HepG2 (cell line): Measurements from ENCODE around the gene RRBP1. TPM values are rescaled to one million over a fixed set of nuclear protein-coding genes. Genes with fewer than 3 reads are reported as not detected.

ENCODE experiments used
- AFF4 ChIP-seq: sonication (generic); formaldehyde crosslinking; IDR thresholded peaks from 2 replicates; pipeline ENCODE4 v1.4.0; 2020; ENCODE audit warnings: missing genetic modification reagents
- ATF6 ChIP-seq: sonication (generic); formaldehyde crosslinking; conservative IDR thresholded peaks from 2 replicates; pipeline ENCODE4 v1.4.0; 2020; ENCODE audit warnings: missing genetic modification reagents
- ATRX ChIP-seq: sonication (generic); formaldehyde crosslinking; IDR thresholded peaks from 2 replicates; pipeline ENCODE4 v1.4.0; 2020; ENCODE audit warnings: missing genetic modification reagents, borderline replicate concordance
- CC2D1A ChIP-seq: sonication (generic); formaldehyde crosslinking; IDR thresholded peaks from 2 replicates; pipeline ENCODE4 v1.8.1; 2023; ENCODE audit warnings: mild to moderate bottlenecking, missing genetic modification reagents
- CEBPB ChIP-seq: IDR thresholded peaks from 2 replicates; pipeline ENCODE4 v1.6.1; 2011; ENCODE audit warnings: low read depth, low read length, improper control_type of control experiment, borderline replicate concordance
- DR1 ChIP-seq: sonication (generic); formaldehyde crosslinking; IDR thresholded peaks from 2 replicates; pipeline ENCODE4 v1.8.0; 2021; ENCODE audit warnings: mild to moderate bottlenecking, missing genetic modification reagents, inconsistent platforms
- GMEB1 ChIP-seq: sonication (generic); formaldehyde crosslinking; IDR thresholded peaks from 2 replicates; pipeline ENCODE4 v1.5.1; 2020; ENCODE audit warnings: missing genetic modification reagents, mild to moderate bottlenecking, borderline replicate concordance
- HOXD1 ChIP-seq: sonication (generic); formaldehyde crosslinking; IDR thresholded peaks from 2 replicates; pipeline ENCODE4 v1.5.0; 2020; ENCODE audit warnings: missing genetic modification reagents
- SIX1 ChIP-seq: sonication (generic); formaldehyde crosslinking; IDR thresholded peaks from 2 replicates; pipeline ENCODE4 v1.4.0; 2020; ENCODE audit warnings: missing genetic modification reagents, borderline replicate concordance
- ZBTB34 ChIP-seq: sonication (generic); formaldehyde crosslinking; IDR thresholded peaks from 2 replicates; pipeline ENCODE4 v1.8.0; 2022; ENCODE audit warnings: mild to moderate bottlenecking, missing genetic modification reagents
- ZBTB42 ChIP-seq: sonication (generic); formaldehyde crosslinking; IDR thresholded peaks from 2 replicates; pipeline ENCODE4 v1.5.0; 2020; ENCODE audit warnings: mild to moderate bottlenecking, missing genetic modification reagents
- ZFP91 ChIP-seq: sonication (generic); formaldehyde crosslinking; IDR thresholded peaks from 2 replicates; pipeline ENCODE4 v1.9.0; 2022; ENCODE audit warnings: missing genetic modification reagents, mild to moderate bottlenecking, borderline replicate concordance
- ZNF484 ChIP-seq: sonication (generic); formaldehyde crosslinking; IDR thresholded peaks from 2 replicates; pipeline ENCODE4 v1.5.1; 2020; ENCODE audit warnings: mild to moderate bottlenecking, low read depth, missing genetic modification reagents, borderline replicate concordance
- ZNF597 ChIP-seq: sonication (generic); formaldehyde crosslinking; IDR thresholded peaks from 2 replicates; pipeline ENCODE4 v1.5.0; 2020; ENCODE audit warnings: missing genetic modification reagents
- ZNF616 ChIP-seq: sonication (generic); formaldehyde crosslinking; IDR thresholded peaks from 2 replicates; pipeline ENCODE4 v1.5.0; 2020; ENCODE audit warnings: low read depth, mild to moderate bottlenecking, missing genetic modification reagents
- polyA plus RNA-seq, 8 experiments: library from polyadenylated mRNA; depleted of rRNA in 3 of 8; stranded (reverse) in 7 of 8; unstranded in 1 of 8; fragments of >200 nt; fragmentation: Illumina TruSeq in 4 of 8; extraction: Trizol in 4 of 8; gene quantifications; 2 replicates each; pipeline versions ENCODE4 v1.2.1 to v1.2.3, GENCODE V29; 2011 to 2016; ENCODE audit warnings: low read depth in 4 of 8, missing spikeins in 1 of 8, mixed read lengths in 1 of 8; ENCODE audit not compliant: insufficient read depth in 1 of 8
- total RNA-seq, 5 experiments: library from RNA; depleted of rRNA; stranded (reverse); fragments of >200 nt; fragmentation: Illumina TruSeq; extraction: Trizol; gene quantifications; 2 replicates each; pipeline ENCODE4 v1.2.3, GENCODE V29; 2016; ENCODE audit warnings: low read depth in 1 of 5

Gene RRBP1
- total and polyA plus RNA-seq, 2 of the 13 experiments (the other 11 are each of a cell fraction or from before 2014, with no cell fraction given), result 150 to 222 TPM

- TF ChIP-seq ZFP91 (CRISPR knock-in tag) (peak; percentile 47), GMEB1 (CRISPR knock-in tag) (peak; percentile 38; the same call in 1 of the 2 replicates), ZBTB34 (CRISPR knock-in tag) (peak; percentile 93; the same call in 1 of the 2 replicates), ZNF484 (CRISPR knock-in tag) (no peak), ZBTB42 (0 out of 2 replicates have a peak, but pooled peaks have one; percentile 83), HOXD1 (CRISPR knock-in tag) (peak; percentile 99), CC2D1A (no peak), ATRX (CRISPR knock-in tag) (0 out of 2 replicates have a peak, but pooled peaks have one; percentile 23), ZNF597 (peak; percentile 97; the same call in 1 of the 2 replicates), ATF6 (CRISPR knock-in tag) (no peak), AFF4 (CRISPR knock-in tag) (no peak; the same call in 1 of the 2 replicates), CEBPB (peak; percentile 93), ZNF616 (CRISPR knock-in tag) (0 out of 2 replicates have a peak, but pooled peaks have one; percentile 52), SIX1 (peak; percentile 96), DR1 (CRISPR knock-in tag) (peak; percentile 61; the same call in 1 of the 2 replicates)
Observed at GRCh38 chr20:17721802-17722486, 39.9 kb upstream of the RRBP1 start (continued).
